GM19239 (cell line): ENCODE measurements around the gene UBE2Q2.
A peak's percentile ranks its signal among the peaks of the same experiment; 100 is the strongest.
"Not testable (repeated sequence)": the region's sequence is repeated elsewhere in the genome, so short reads cannot be mapped to it uniquely, and the experiment has no call there.

Experiments used
- DNase-seq: peaks from one replicate; pipeline ENCODE4 v3.0.0; 2011; ENCODE audit warnings: low spot score; ENCODE audit not compliant: insufficient read length
- FAIRE-seq: peaks from 2 replicates; lab custom pipeline; 2011; peaks lifted over from hg19 to GRCh38; lab: Jason Lieb, UNC

Gene UBE2Q2

DNA sequence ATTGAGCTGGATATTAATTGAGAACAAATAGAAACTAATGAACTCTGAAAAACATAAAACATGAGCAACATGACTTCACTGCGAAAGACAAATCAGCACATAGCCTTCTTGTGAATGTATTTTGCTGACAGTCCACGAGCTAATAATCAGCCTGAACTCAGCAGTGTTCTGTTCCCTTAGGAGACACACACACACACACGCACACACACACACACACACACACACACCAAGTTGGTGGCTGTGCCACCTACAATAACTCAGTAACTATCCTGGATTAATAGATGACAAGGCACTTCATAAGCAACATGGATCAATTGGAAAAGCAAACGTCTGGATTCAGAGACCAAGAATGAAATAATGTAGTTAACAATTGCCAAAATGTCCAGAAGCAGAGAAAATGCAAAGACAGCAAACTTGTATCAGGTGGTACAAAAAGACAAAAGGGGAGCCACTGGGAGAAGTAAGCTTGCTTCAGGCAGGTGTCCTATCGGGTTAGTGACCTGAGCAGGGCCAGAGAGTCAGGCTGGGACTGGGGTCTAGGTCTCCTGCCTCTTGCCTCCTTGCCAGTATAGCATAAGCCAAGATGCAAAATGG, 20.5 kb upstream of the UBE2Q2 start:
- DNase-seq (no peak), FAIRE-seq (no peak)

GRCh38 chr15:75823860-75824613, 19.2 kb upstream of the UBE2Q2 start:
- FAIRE-seq: no peak
- no peak for DNase-seq

DNA sequence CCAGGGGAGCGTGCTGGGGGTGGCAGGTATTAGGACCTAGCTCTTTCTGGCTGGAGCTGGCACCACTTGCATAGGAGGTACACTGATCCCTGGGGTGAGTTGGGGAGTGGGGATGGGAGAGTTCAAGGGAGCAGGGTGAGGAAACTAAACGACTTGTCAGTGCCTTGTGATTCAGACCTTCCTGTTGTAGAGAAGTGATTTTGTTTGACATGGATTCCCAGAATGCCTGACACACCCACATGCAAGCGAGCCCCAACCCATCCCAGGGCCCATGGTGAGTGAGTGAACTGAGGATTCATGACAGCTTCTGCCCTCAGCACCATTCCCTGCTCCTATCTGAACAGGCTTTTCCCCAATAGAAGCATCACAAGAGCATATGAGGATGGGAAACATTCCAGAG, 15.6 kb upstream of the UBE2Q2 start:
- FAIRE-seq (no peak), DNase-seq (no peak)

GRCh38 chr15:75828429-75828828, 14.8 kb upstream of the UBE2Q2 start:
- FAIRE-seq: no peak
- no peak for DNase-seq

GRCh38 chr15:75830910-75831805, 12.1 kb upstream of the UBE2Q2 start:
- FAIRE-seq (no peak), DNase-seq (no peak)

DNA sequence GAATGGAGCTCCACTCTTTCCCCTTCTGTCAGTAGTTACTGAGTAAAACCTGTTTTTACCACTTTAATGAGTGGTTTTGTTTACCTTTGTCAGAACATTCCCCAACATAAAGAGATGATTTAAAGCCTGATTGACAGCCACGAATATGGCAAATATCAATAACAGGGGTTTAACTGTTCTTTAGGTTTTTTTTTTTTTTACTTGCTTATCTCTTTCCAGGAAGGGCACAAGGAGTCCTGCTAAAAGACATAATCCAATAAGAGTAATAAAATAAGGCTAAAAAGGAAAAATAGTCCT, 11.5 kb upstream of the UBE2Q2 start:
- FAIRE-seq (no peak), DNase-seq (no peak)

GRCh38 chr15:75832114-75832513, 11.1 kb upstream of the UBE2Q2 start:
- FAIRE-seq: no peak

GRCh38 chr15:75834021-75834420, 9.2 kb upstream of the UBE2Q2 start:
- no peak for FAIRE-seq

More at GRCh38 chr15:75832114-75832513, 11.1 kb upstream of the UBE2Q2 start:
- DNase-seq: no peak

DNA sequence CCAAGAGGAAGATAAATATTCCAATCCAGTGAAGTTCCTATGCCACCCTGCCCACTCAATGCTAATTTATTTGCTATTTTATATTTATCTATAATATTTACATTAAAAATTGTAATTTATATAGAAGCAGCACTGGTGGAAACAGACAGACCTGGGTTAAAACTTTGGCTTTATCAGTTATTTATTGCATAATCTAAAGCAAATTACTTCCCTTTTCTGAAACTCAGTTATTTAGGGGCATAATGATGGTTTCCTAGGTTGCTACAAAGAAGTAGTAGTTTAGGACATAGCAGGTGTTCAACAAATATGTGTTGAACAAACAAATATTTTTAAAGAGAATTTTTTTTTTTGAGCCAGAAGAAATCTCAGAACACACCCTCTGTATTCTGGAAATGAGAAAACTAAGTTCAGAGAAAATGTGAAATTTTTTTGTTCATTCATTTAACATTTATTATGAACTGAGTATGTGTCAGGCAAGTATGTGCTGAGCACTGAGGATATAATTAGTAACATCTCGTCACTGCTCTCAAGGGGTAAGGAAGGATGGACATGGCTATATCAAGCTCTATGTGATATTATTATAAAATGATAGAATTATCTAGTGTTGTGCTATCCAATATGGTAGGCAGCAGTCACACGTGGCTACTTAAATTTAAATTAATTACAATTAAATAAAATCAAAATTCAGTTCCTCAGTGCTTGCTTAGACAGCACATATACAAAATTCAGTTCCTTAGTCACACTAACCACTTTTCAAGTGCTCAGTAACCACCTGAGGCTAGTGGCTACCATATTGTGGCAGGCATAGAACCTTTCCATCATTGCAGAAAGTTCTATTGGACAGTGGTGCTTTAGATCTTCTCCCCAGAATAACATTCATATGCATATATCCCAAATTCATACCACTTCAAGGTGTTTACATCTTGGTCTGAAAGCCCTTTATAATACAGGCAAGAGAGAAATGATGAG, 7.0 kb upstream of the UBE2Q2 start:
- DNase-seq: no peak

More at GRCh38 chr15:75834021-75834420, 9.2 kb upstream of the UBE2Q2 start:
- no peak for DNase-seq

GRCh38 chr15:75836959-75837334, 6.3 kb upstream of the UBE2Q2 start:
- FAIRE-seq: peak; percentile 81
- DNase-seq: peak; percentile 47

More for the DNA sequence above, 7.0 kb upstream of the UBE2Q2 start:
- FAIRE-seq: no peak

DNA sequence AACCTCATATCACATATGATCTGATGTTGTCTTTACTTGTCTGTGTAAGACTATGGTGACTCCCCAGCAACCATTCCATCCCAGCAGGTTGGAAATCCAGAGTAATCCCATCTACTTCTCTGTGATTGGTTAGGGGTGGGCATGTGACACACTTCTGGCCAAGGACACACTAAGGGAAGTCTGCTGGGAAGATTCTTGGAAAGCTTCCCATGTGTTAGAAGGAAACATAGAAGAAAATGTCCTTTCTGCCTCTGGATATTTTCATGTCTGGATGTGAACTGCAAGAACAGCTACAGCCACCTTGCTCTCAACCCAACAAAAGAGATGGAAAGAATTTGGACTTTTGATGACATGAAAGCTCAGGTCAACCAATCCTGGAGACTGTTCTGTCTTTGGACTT, 2.6 kb upstream of the UBE2Q2 start:
- DNase-seq (no peak), FAIRE-seq (no peak)

DNA sequence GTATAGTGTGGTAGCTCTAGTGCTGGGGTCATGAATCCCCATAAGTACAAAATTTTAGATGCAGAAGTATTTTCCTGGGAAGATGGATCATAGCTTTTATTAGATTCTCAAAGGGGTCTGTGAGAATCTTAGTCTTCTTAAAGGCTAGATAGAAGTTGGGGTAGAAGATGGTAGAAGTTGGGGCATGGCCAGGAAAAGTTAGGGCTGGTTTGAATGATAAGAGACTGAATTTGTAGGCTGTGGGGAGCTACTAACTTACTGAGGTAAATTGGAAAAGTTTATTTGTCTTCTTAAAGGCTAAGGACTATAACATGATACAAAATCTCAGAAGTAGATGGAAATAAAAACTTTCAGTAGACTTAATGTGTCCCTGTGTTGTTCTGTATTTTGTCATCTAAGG, 1.6 kb upstream of the UBE2Q2 start:
- FAIRE-seq (no peak), DNase-seq (no peak)

- FAIRE-seq (peak; percentile 75), DNase-seq (peak; percentile 48)
Measured at GRCh38 chr15:75843678-75844581, 683 bp downstream of the UBE2Q2 start.

GRCh38 chr15:75844629-75845335, 1.5 kb downstream of the UBE2Q2 start:
- DNase-seq (no peak), FAIRE-seq (peak; percentile 60)

DNA sequence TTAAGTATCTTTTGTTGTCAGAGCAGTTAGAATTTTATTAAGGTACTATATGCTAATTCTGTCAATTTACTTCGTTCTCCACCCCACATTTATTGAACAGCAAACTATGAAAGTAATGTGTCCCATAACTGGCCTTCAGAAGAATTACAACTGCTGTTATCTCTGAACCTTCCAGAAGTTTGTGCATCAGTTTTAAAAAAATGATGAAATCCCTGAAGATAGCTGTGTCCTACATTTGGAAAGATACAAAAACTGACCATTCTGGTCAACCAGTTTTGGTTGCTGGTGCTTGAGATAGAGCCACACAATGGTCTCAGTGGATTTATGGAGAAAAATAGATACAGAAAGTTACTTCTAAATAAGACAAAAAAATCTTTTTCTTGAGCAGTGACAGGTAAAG, 5.9 kb downstream of the UBE2Q2 start:
- peak; percentile 21 for FAIRE-seq

DNA sequence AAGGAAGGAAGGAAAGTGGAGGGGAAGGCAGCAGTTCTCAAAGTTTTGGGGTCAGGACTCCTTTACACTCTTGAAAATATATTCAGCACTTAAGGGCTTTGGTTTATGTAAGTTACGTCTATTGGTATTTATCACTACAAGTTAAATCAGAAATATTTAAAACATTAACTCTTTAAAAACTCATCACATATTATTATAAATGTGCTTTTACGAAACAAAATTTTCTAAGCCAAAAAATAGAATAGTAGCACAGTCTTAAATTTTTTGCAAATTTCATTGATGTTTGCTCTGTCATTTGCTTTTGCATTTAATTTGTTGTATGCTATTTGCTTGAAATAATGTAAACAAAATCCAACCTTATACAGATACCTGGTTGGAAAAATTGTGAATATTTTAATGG, 7.5 kb downstream of the UBE2Q2 start:
- FAIRE-seq (no peak), DNase-seq (no peak)

More for the DNA sequence above, 5.9 kb downstream of the UBE2Q2 start:
- no peak for DNase-seq

DNA sequence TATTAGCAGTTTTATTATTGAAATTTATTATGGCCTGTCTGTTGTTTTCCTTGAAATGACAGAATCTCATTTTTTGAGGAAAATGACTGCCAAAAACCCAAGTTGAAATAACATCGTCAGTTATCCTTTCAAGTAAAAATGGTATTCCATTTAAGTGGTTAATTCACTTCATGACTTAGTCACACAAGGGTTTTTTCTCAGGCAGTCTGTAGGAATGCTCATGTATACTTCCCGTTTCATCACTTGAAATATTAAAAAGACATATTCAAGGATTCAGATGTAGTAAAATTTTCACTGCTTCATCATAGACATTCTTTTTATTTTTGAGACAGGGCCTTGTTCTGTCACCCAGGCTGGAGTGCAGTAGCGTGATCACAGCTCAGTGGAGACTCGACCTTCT, 8.3 kb downstream of the UBE2Q2 start:
- not testable (repeated sequence) for DNase-seq
- peak; percentile 26 for FAIRE-seq

GRCh38 chr15:75857886-75858285, 14.6 kb downstream of the UBE2Q2 start:
- no peak for FAIRE-seq

More at GRCh38 chr15:75857886-75858285, 14.6 kb downstream of the UBE2Q2 start:
- no peak for DNase-seq
